ENCODE results near the gene C5.

DNA sequence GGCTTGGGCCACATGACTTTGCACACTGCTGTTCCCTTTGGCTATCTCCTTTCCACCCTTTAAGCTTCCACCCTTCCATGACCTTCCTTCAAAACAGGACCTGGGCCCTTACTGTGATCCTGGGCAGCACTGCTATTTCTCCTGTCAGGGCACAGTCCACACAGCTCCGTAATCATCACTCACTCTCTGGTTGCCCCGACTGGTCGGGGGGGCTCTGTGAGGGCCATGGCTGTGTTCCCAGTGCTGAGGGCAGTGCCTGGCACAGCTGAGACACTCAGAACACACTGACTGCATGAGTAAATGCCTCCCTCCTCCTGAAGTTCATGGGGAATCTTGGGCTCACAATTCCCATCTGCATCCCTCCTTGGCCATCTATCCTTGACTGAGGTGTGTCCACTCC, 135.7 kb downstream of the C5 start:
- TF ChIP-seq EZH2 (IDR thresholded peaks at IDR 0.05): no peak
- no peak for TF ChIP-seq CTCF (IDR thresholded peaks at IDR 0.05)
